ENCODE results near the gene GALNS. TPM values are rescaled to one million over a fixed set of nuclear protein-coding genes. Genes with fewer than 3 reads are reported as not detected.

The GALNS gene
- total RNA-seq, 1 experiment from 2014 or later, result 29.5 TPM

DNA sequence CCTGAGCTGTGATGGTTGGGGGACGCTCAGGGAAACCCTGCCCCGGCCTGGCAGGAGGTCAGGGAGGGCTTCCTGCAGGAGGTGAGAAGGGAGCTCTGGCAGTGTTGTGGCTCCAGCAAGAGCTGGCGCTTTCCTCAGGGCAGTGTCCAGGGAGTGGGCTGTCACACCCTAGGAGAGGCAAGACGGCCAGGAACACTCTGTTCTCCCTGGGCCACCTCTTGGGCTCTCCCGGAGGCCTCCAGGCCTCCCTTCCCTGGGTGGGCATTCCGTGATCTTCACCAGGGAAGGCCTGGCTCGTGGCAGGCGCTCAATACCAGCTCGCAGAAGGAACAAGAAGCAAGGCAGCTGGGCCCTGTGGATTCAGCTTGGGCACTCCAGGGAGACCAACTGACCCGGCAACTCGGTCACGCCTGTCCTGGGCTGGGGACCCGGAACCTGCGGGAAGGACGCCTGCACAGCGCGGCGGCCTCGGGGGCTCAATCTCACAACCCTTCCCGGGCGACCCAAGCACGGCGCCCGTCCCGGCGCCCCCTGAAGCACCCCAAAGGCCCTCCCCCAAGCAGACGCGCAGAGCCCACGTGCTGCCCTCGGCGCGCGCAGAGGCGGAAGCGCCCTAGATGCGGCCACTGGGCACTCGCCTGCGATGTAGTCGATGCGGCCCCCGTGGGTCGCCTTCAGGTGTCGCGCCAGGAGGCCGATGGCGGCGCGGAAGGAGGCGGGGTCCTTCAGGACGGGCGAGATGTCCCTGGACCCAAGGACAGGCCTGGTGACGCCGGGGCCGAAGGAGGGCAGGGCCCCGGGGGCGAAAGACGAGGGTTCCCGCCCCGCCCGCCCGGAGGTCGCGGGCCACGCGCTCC lies 45.6 kb downstream of the GALNS start:
- no peaks in the 10 kb centered on the region for H3K9me3 Mint-ChIP-seq
- H3K36me3 Mint-ChIP-seq, result peaks cover 35% of the 10 kb centered on the region
- H3K4me1 Mint-ChIP-seq, result peaks cover 14% of the 10 kb centered on the region
- ChIA-PET POLR2A (interaction anchor here (0.9 to 2.2 kb wide), 4 partner anchors 8 to 356 kb away, joined by 3 to 6 read pairs (median 4); partner anchors contain the start of gene CDT1), CTCF (interaction anchor here (0.6 to 5.1 kb wide), 16 partner anchors 26 to 381 kb away, joined by 3 to 47 read pairs (median 5); partner anchors contain the start of genes CDH15, GALNS, PIEZO1 and TRAPPC2L)
- no peaks in the 10 kb centered on the region for H3K27me3 Mint-ChIP-seq (ENCODE audit: low read depth)
- DNase-seq (ENCODE audit: low spot score) (no peak), ATAC-seq (no peak)
- peak overlapping the region; percentile 87 for H3K4me3 Mint-ChIP-seq
- peak overlapping the region; percentile 65 for H3K27ac Mint-ChIP-seq
- no peak for TF ChIP-seq ZNF396 (CRISPR knock-in tag; IDR thresholded peaks at IDR 0.05; ENCODE audit: borderline replicate concordance)
- TF ChIP-seq TCF7 (CRISPR knock-in tag; IDR thresholded peaks at IDR 0.05; ENCODE audit: low read depth), result no peak; the same call in 1 of the 2 replicates
- TF ChIP-seq, protein P1, sequence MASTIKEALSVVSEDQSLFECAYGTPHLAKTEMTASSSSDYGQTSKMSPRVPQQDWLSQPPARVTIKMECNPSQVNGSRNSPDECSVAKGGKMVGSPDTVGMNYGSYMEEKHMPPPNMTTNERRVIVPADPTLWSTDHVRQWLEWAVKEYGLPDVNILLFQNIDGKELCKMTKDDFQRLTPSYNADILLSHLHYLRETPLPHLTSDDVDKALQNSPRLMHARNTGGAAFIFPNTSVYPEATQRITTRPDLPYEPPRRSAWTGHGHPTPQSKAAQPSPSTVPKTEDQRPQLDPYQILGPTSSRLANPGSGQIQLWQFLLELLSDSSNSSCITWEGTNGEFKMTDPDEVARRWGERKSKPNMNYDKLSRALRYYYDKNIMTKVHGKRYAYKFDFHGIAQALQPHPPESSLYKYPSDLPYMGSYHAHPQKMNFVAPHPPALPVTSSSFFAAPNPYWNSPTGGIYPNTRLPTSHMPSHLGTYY (CRISPR knock-in tag; IDR thresholded peaks at IDR 0.05), result no peak
- TF ChIP-seq ETV6 (CRISPR knock-in tag; IDR thresholded peaks at IDR 0.05), result no peak
- no peak for TF ChIP-seq SP1 (CRISPR knock-in tag; conservative IDR thresholded peaks at IDR 0.05)
- 0 out of 2 replicates have a peak, but pooled peaks have one; percentile 64 for TF ChIP-seq SMAD3 (CRISPR knock-in tag; IDR thresholded peaks at IDR 0.05; ENCODE audit: borderline replicate concordance)
- TF ChIP-seq, protein P2, sequence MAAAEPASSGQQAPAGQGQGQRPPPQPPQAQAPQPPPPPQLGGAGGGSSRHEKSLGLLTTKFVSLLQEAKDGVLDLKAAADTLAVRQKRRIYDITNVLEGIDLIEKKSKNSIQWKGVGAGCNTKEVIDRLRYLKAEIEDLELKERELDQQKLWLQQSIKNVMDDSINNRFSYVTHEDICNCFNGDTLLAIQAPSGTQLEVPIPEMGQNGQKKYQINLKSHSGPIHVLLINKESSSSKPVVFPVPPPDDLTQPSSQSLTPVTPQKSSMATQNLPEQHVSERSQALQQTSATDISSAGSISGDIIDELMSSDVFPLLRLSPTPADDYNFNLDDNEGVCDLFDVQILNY (CRISPR knock-in tag; IDR thresholded peaks at IDR 0.05), result no peak
- peak; percentile 56; the same call in 1 of the 2 replicates for TF ChIP-seq ZNF232 (CRISPR knock-in tag; IDR thresholded peaks at IDR 0.05)
- no peak for TF ChIP-seq FOXP1 (CRISPR knock-in tag; IDR thresholded peaks at IDR 0.05; ENCODE audit: borderline replicate concordance)
- peak; percentile 51 for TF ChIP-seq ZNF263 (CRISPR knock-in tag; IDR thresholded peaks at IDR 0.05; ENCODE audit: low read depth)
- TF ChIP-seq JUN (CRISPR knock-in tag; IDR thresholded peaks at IDR 0.05), result peak; percentile 87; the same call in 1 of the 2 replicates
- TF ChIP-seq ZNF317 (CRISPR knock-in tag; IDR thresholded peaks at IDR 0.05; ENCODE audit: borderline replicate concordance, low read depth), result no peak
- no peak for TF ChIP-seq SOX15 (CRISPR knock-in tag; IDR thresholded peaks at IDR 0.05)
- TF ChIP-seq, protein P3, sequence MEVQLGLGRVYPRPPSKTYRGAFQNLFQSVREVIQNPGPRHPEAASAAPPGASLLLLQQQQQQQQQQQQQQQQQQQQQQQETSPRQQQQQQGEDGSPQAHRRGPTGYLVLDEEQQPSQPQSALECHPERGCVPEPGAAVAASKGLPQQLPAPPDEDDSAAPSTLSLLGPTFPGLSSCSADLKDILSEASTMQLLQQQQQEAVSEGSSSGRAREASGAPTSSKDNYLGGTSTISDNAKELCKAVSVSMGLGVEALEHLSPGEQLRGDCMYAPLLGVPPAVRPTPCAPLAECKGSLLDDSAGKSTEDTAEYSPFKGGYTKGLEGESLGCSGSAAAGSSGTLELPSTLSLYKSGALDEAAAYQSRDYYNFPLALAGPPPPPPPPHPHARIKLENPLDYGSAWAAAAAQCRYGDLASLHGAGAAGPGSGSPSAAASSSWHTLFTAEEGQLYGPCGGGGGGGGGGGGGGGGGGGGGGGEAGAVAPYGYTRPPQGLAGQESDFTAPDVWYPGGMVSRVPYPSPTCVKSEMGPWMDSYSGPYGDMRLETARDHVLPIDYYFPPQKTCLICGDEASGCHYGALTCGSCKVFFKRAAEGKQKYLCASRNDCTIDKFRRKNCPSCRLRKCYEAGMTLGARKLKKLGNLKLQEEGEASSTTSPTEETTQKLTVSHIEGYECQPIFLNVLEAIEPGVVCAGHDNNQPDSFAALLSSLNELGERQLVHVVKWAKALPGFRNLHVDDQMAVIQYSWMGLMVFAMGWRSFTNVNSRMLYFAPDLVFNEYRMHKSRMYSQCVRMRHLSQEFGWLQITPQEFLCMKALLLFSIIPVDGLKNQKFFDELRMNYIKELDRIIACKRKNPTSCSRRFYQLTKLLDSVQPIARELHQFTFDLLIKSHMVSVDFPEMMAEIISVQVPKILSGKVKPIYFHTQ (CRISPR knock-in tag; IDR thresholded peaks at IDR 0.05), result no peak
- no peak for TF ChIP-seq ZNF121 (CRISPR knock-in tag; IDR thresholded peaks at IDR 0.05)
- TF ChIP-seq, protein P4, sequence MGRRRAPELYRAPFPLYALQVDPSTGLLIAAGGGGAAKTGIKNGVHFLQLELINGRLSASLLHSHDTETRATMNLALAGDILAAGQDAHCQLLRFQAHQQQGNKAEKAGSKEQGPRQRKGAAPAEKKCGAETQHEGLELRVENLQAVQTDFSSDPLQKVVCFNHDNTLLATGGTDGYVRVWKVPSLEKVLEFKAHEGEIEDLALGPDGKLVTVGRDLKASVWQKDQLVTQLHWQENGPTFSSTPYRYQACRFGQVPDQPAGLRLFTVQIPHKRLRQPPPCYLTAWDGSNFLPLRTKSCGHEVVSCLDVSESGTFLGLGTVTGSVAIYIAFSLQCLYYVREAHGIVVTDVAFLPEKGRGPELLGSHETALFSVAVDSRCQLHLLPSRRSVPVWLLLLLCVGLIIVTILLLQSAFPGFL (CRISPR knock-in tag; IDR thresholded peaks at IDR 0.05; ENCODE audit: borderline replicate concordance), result peak; percentile 45; the same call in 1 of the 2 replicates
- TF ChIP-seq, protein P5, sequence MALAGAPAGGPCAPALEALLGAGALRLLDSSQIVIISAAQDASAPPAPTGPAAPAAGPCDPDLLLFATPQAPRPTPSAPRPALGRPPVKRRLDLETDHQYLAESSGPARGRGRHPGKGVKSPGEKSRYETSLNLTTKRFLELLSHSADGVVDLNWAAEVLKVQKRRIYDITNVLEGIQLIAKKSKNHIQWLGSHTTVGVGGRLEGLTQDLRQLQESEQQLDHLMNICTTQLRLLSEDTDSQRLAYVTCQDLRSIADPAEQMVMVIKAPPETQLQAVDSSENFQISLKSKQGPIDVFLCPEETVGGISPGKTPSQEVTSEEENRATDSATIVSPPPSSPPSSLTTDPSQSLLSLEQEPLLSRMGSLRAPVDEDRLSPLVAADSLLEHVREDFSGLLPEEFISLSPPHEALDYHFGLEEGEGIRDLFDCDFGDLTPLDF (CRISPR knock-in tag; IDR thresholded peaks at IDR 0.05), result no peak
- TF ChIP-seq KAT7 (CRISPR knock-in tag; IDR thresholded peaks at IDR 0.05; ENCODE audit: borderline replicate concordance), result 0 out of 2 replicates have a peak, but pooled peaks have one; percentile 66
- TF ChIP-seq, protein P6, sequence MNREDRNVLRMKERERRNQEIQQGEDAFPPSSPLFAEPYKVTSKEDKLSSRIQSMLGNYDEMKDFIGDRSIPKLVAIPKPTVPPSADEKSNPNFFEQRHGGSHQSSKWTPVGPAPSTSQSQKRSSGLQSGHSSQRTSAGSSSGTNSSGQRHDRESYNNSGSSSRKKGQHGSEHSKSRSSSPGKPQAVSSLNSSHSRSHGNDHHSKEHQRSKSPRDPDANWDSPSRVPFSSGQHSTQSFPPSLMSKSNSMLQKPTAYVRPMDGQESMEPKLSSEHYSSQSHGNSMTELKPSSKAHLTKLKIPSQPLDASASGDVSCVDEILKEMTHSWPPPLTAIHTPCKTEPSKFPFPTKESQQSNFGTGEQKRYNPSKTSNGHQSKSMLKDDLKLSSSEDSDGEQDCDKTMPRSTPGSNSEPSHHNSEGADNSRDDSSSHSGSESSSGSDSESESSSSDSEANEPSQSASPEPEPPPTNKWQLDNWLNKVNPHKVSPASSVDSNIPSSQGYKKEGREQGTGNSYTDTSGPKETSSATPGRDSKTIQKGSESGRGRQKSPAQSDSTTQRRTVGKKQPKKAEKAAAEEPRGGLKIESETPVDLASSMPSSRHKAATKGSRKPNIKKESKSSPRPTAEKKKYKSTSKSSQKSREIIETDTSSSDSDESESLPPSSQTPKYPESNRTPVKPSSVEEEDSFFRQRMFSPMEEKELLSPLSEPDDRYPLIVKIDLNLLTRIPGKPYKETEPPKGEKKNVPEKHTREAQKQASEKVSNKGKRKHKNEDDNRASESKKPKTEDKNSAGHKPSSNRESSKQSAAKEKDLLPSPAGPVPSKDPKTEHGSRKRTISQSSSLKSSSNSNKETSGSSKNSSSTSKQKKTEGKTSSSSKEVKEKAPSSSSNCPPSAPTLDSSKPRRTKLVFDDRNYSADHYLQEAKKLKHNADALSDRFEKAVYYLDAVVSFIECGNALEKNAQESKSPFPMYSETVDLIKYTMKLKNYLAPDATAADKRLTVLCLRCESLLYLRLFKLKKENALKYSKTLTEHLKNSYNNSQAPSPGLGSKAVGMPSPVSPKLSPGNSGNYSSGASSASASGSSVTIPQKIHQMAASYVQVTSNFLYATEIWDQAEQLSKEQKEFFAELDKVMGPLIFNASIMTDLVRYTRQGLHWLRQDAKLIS (CRISPR knock-in tag; IDR thresholded peaks at IDR 0.05; ENCODE audit: borderline replicate concordance), result no peak
- TF ChIP-seq, protein P7, sequence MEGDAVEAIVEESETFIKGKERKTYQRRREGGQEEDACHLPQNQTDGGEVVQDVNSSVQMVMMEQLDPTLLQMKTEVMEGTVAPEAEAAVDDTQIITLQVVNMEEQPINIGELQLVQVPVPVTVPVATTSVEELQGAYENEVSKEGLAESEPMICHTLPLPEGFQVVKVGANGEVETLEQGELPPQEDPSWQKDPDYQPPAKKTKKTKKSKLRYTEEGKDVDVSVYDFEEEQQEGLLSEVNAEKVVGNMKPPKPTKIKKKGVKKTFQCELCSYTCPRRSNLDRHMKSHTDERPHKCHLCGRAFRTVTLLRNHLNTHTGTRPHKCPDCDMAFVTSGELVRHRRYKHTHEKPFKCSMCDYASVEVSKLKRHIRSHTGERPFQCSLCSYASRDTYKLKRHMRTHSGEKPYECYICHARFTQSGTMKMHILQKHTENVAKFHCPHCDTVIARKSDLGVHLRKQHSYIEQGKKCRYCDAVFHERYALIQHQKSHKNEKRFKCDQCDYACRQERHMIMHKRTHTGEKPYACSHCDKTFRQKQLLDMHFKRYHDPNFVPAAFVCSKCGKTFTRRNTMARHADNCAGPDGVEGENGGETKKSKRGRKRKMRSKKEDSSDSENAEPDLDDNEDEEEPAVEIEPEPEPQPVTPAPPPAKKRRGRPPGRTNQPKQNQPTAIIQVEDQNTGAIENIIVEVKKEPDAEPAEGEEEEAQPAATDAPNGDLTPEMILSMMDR (IDR thresholded peaks at IDR 0.05), result no peak
- TF ChIP-seq SMAD4 (CRISPR knock-in tag; IDR thresholded peaks at IDR 0.05), result 0 out of 2 replicates have a peak, but pooled peaks have one; percentile 11
- TF ChIP-seq CBFB (CRISPR knock-in tag; IDR thresholded peaks at IDR 0.05; ENCODE audit: low read depth), result no peak
- no peak for TF ChIP-seq NR3C1 (CRISPR knock-in tag; conservative IDR thresholded peaks at IDR 0.05; ENCODE audit: low read depth)
